ENCODE data around the gene SELENOS. TPM values are rescaled to one million over a fixed set of nuclear protein-coding genes. Genes with fewer than 3 reads are reported as not detected.

The SELENOS gene
- total and polyA plus RNA-seq, 9 of the 15 experiments (the other 6 are each of a cell fraction or from before 2014, with no cell fraction given) = 24.9 to 57.4 (median 47.9) TPM

- TF ChIP-seq RREB1 (CRISPR knock-in tag; IDR thresholded peaks at IDR 0.05) (no peak), ARHGAP35 (IDR thresholded peaks at IDR 0.05; ENCODE audit: partially characterized antibody) (no peak), CTCF (IDR thresholded peaks at IDR 0.05 in 2 of 3, conservative IDR thresholded peaks at IDR 0.05 in 1 of 3; ENCODE audit: insufficient read depth in 2 of 3, low read depth in 1 of 3, low read length in 3 of 3) (peak; percentile 20 to 31 (median 22); a peak in 3 of 6 replicates), FOXK1 (CRISPR knock-in tag; IDR thresholded peaks at IDR 0.05; ENCODE audit: borderline replicate concordance) (0 out of 2 replicates have a peak, but pooled peaks have one; percentile 61)
Observed at GRCh38 chr15:101276501-101277037, 716 bp downstream of the SELENOS start (continued).

All from K562 (cell line).